Measurements from ENCODE around the gene DPYSL3.

DNA sequence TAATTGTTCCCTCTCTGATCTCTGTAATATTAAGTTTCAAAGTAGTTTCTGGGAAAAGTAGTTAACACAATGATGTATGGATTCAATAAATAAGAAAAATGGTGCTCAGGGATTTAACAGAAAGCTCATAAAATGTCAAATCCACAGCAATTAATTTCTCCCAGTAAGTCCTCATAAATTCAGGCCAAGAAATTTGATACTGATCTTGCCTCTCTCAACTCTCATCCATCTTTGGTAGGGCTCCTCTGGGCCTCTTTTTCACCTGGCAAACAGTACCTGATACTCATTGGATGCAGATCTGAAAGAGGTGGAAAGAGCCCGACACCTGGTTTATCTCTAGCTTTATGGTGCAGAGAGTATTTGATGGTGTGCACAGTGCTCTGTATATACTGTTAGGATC, 168.9 kb downstream of the DPYSL3 start:
- TF ChIP-seq POLR2AphosphoS5 (IDR thresholded peaks at IDR 0.05; ENCODE audit: low read depth) (no peak), CTCF (IDR thresholded peaks at IDR 0.05; ENCODE audit: insufficient read depth, low read length) (no peak)
- TF ChIP-seq, protein P1, sequence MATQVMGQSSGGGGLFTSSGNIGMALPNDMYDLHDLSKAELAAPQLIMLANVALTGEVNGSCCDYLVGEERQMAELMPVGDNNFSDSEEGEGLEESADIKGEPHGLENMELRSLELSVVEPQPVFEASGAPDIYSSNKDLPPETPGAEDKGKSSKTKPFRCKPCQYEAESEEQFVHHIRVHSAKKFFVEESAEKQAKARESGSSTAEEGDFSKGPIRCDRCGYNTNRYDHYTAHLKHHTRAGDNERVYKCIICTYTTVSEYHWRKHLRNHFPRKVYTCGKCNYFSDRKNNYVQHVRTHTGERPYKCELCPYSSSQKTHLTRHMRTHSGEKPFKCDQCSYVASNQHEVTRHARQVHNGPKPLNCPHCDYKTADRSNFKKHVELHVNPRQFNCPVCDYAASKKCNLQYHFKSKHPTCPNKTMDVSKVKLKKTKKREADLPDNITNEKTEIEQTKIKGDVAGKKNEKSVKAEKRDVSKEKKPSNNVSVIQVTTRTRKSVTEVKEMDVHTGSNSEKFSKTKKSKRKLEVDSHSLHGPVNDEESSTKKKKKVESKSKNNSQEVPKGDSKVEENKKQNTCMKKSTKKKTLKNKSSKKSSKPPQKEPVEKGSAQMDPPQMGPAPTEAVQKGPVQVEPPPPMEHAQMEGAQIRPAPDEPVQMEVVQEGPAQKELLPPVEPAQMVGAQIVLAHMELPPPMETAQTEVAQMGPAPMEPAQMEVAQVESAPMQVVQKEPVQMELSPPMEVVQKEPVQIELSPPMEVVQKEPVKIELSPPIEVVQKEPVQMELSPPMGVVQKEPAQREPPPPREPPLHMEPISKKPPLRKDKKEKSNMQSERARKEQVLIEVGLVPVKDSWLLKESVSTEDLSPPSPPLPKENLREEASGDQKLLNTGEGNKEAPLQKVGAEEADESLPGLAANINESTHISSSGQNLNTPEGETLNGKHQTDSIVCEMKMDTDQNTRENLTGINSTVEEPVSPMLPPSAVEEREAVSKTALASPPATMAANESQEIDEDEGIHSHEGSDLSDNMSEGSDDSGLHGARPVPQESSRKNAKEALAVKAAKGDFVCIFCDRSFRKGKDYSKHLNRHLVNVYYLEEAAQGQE (IDR thresholded peaks at IDR 0.05; ENCODE audit: insufficient replicate concordance, low read depth), result no peak
